Thymus (tissue), 11 donors: ENCODE measurements around the gene SYTL3. TPM values are rescaled to one million over a fixed set of nuclear protein-coding genes. Genes with fewer than 3 reads are reported as not detected.

ENCODE experiments used
- DNase-seq, 9 donors: peaks; one replicate each; pipeline ENCODE4 v3.0.0-alpha.2; 2013; ENCODE audit warnings: low spot score in 9 of 9, low read depth in 6 of 9, missing footprints in 1 of 9
- H3K27ac ChIP-seq, 2 donors: one replicate each; pipeline ENCODE4 v1.5.1; 2013; ENCODE audit warnings: control low read depth in 1 of 2, low read depth in 1 of 2, low read length in 1 of 2, mild to moderate bottlenecking in 1 of 2, moderate library complexity in 1 of 2
- H3K27me3 ChIP-seq, 2 donors: one replicate each; pipeline ENCODE4 v1.5.1; 2013; ENCODE audit warnings: low read length in 1 of 2; ENCODE audit not compliant: control insufficient read depth in 2 of 2, insufficient read depth in 1 of 2
- H3K36me3 ChIP-seq, 2 donors: one replicate each; pipeline ENCODE4 v1.5.1; 2013; ENCODE audit warnings: low read length in 1 of 2, mild to moderate bottlenecking in 1 of 2, moderate library complexity in 1 of 2; ENCODE audit not compliant: control insufficient read depth in 2 of 2, insufficient read depth in 2 of 2
- H3K4me1 ChIP-seq, 2 donors: one replicate each; pipeline ENCODE4 v1.5.1; 2013; ENCODE audit warnings: low read length in 2 of 2; ENCODE audit not compliant: control insufficient read depth in 2 of 2, insufficient read depth in 2 of 2
- H3K4me3 ChIP-seq, 2 donors: one replicate each; pipeline ENCODE4 v1.5.1; 2013; ENCODE audit warnings: low read length in 2 of 2, control low read depth in 1 of 2, mild to moderate bottlenecking in 1 of 2
- H3K9me3 ChIP-seq, 2 donors: one replicate each; pipeline ENCODE4 v1.5.1; 2013; ENCODE audit warnings: low read length in 1 of 2, mild to moderate bottlenecking in 1 of 2; ENCODE audit not compliant: control insufficient read depth in 2 of 2, insufficient read depth in 1 of 2
- WGBS: extraction: QIAGEN DNeasy Blood & Tissue Kit; methylation state at CpG from one replicate; pipeline ENCODE4 v1.1.7; 2013; 5-methylcytosine and 5-hydroxymethylcytosine counted together
- polyA plus RNA-seq: library from polyadenylated mRNA; stranded (reverse); fragments of 200-250 nt; gene quantifications from one replicate; pipeline ENCODE4 v1.2.3, GENCODE V29; 2013
- total RNA-seq: library from RNA; stranded (reverse); fragments of 120-200 nt; gene quantifications from one replicate; pipeline ENCODE4 v1.2.4, GENCODE V29; 2013
- donor health status: healthy.

Gene SYTL3
- total and polyA plus RNA-seq, 2 donors = 22.6 to 109 TPM

- WGBS = 95% methylated on average over 11 of the region's 11 CpGs
- Histone ChIP-seq H3K36me3 (peaks cover 77 to 93% of the 10 kb centered on the region in 2 donors), H3K9me3 (no peaks in the 10 kb centered on the region), H3K27ac (no peak overlapping the region), H3K27me3 (no peaks in the 10 kb centered on the region), H3K4me1 (no peaks in the 10 kb centered on the region), H3K4me3 (no peak overlapping the region)
- DNase-seq = no peak
These were observed 113.8 kb downstream of the SYTL3 start for GRCh38 chr6:158763434-158764182.

- DNase-seq = no peak
- peaks cover 83 to 93% of the 10 kb centered on the region in 2 donors for H3K36me3 ChIP-seq
- no peaks in the 10 kb centered on the region for H3K27me3 ChIP-seq
- 96% methylated on average over 14 of the region's 14 CpGs for WGBS
- H3K4me1 ChIP-seq = no peaks in the 10 kb centered on the region
- H3K9me3 ChIP-seq = no peaks in the 10 kb centered on the region
- no peak overlapping the region for H3K4me3 ChIP-seq
- H3K27ac ChIP-seq = no peak overlapping the region
These were observed 114.5 kb downstream of the SYTL3 start for GRCh38 chr6:158764183-158764849.

DNA sequence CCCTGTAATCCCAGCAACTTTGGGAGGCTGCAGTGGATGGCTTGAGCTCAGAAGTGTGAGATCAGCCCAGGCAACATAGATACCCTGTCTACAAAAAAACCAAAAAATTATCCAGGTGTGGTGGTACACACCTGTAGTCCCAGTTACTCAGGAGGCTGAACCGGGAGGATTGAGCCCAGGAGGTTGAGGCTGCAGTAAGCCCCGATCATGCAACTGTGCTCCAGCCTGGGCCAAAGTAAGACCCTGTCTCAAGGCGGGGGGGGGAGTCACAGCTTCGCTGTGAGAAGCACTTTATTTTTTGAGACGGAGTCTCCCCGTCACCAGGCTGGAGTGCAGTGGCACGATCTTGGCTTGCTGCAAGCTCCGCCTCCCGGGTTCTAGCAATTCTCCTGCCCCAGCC lies 115.1 kb downstream of the SYTL3 start:
- H3K4me3 ChIP-seq = no peak overlapping the region
- WGBS = 95% methylated on average over 9 of the region's 9 CpGs
- DNase-seq = no peak
- no peaks in the 10 kb centered on the region for H3K4me1 ChIP-seq
- H3K27ac ChIP-seq = no peak overlapping the region
- no peaks in the 10 kb centered on the region for H3K27me3 ChIP-seq
- no peaks in the 10 kb centered on the region for H3K9me3 ChIP-seq
- H3K36me3 ChIP-seq = peaks cover 89 to 95% of the 10 kb centered on the region in 2 donors

GRCh38 chr6:158765499-158766068 lies 115.7 kb downstream of the SYTL3 start:
- Histone ChIP-seq H3K27ac (no peak overlapping the region), H3K36me3 (peaks cover 94 to 95% of the 10 kb centered on the region in 2 donors), H3K27me3 (no peaks in the 10 kb centered on the region), H3K4me3 (no peak overlapping the region), H3K4me1 (no peaks in the 10 kb centered on the region), H3K9me3 (no peaks in the 10 kb centered on the region)
- no peak for DNase-seq
- 92% methylated on average over 13 of the region's 13 CpGs for WGBS

DNA sequence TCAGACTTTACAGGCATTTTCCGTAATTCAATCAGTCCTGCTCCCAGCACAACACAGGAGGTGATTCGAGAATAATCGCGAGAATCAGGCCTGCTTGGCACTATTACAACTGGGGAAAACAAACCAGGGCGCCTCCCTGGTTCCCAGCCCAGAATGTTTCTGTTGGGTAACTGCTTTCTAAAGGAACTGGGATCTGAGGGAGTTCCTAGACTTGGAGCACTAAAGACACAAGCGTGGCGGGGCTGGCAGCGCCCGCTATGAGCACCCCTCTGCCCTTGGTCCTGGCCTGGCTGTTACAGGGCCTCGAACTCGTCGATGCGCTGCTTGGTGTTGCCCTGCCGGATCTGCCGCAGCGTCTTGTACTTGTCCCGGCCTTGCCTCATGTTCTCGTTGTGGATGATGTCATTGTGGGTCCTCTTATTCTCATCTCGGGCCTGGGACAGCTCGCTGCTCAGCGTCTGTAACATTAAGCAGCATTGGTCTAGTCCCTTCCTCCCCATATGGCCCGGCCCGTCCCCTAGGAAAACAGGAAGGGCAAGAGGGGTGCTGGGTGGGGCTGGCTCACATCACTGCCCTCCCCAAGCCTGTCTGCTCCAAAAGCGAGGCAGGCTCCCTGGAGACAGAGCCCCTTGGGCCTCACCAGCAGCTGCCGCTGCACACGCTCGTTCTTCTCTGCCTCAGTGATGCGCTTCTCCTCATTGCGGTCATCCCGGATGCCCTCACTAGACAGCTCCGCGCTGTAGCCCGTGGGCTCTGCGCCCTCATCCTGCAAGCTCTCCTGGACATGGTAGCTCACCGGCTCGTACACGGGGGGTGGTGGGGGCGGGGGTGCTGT lies 117.0 kb downstream of the SYTL3 start:
- Histone ChIP-seq H3K4me3 (no peak overlapping the region), H3K9me3 (no peaks in the 10 kb centered on the region), H3K36me3 (peaks cover 96 to 99% of the 10 kb centered on the region in 2 donors), H3K27me3 (no peaks in the 10 kb centered on the region), H3K27ac (no peak overlapping the region), H3K4me1 (no peaks in the 10 kb centered on the region)
- no peak for DNase-seq
- WGBS = 98% methylated on average over 38 of the region's 38 CpGs

GRCh38 chr6:158767709-158768108 lies 117.9 kb downstream of the SYTL3 start:
- peaks cover 98 to 99% of the 10 kb centered on the region in 2 donors for H3K36me3 ChIP-seq
- no peaks in the 10 kb centered on the region for H3K27me3 ChIP-seq
- no peaks in the 10 kb centered on the region for H3K9me3 ChIP-seq
- 98% methylated on average over 6 of the region's 6 CpGs for WGBS
- H3K4me1 ChIP-seq = no peaks in the 10 kb centered on the region
- H3K4me3 ChIP-seq = no peak overlapping the region
- DNase-seq = no peak
- no peak overlapping the region for H3K27ac ChIP-seq

GRCh38 chr6:158768436-158768835 lies 118.6 kb downstream of the SYTL3 start:
- Histone ChIP-seq H3K4me3 (no peak overlapping the region), H3K27me3 (no peaks in the 10 kb centered on the region), H3K36me3 (peaks cover 98 to 99% of the 10 kb centered on the region in 2 donors), H3K27ac (no peak overlapping the region), H3K4me1 (no peaks in the 10 kb centered on the region), H3K9me3 (no peaks in the 10 kb centered on the region)
- 91% methylated on average over 8 of the region's 8 CpGs for WGBS
- no peak for DNase-seq

- Histone ChIP-seq H3K36me3 (peaks cover 98 to 100% of the 10 kb centered on the region in 2 donors), H3K9me3 (no peaks in the 10 kb centered on the region), H3K27ac (no peak overlapping the region), H3K4me3 (no peak overlapping the region), H3K27me3 (no peaks in the 10 kb centered on the region), H3K4me1 (no peaks in the 10 kb centered on the region)
- WGBS = 97% methylated on average over 13 of the region's 13 CpGs
- DNase-seq = no peak
These were observed 119.4 kb downstream of the SYTL3 start for GRCh38 chr6:158769234-158769770.
